ACC112 (cell line): ENCODE data around the gene NLRP4.
"Not testable (repeated sequence)": the region's sequence is repeated elsewhere in the genome, so short reads cannot be mapped to it uniquely, and the experiment has no call there.

Experiments used
- H2AFZ ChIP-seq: fragments of 200-600 bp; sonication (generic); one replicate; pipeline ENCODE4 v1.6.0; 2017; ENCODE audit warnings: antibody characterized with exemption, low read length; ENCODE audit not compliant: unreplicated experiment
- H3K27ac ChIP-seq: fragments of 200-600 bp; sonication (generic); 2 replicates; pipeline ENCODE4 v1.5.1; 2014; ENCODE audit warnings: low read depth, mild to moderate bottlenecking, antibody characterized with exemption, low read length, moderate library complexity
- H3K27me3 ChIP-seq: fragments of 200-600 bp; sonication (generic); 2 replicates; pipeline ENCODE4 v1.6.1; 2014; ENCODE audit warnings: mild to moderate bottlenecking, antibody characterized with exemption, low read length, moderate library complexity, mixed read lengths; ENCODE audit not compliant: insufficient read depth
- H3K36me3 ChIP-seq: fragments of 200-600 bp; sonication (generic); 2 replicates; pipeline ENCODE4 v1.6.1; 2016; ENCODE audit warnings: mild to moderate bottlenecking, antibody characterized with exemption, low read length, moderate library complexity, mixed read lengths; ENCODE audit not compliant: insufficient read depth
- H3K4me1 ChIP-seq: fragments of 200-600 bp; sonication (generic); one replicate; pipeline ENCODE4 v1.6.1; 2016; ENCODE audit warnings: low read length, mixed read lengths; ENCODE audit not compliant: insufficient read depth, unreplicated experiment, control insufficient read depth
- H3K4me3 ChIP-seq: fragments of 200-600 bp; sonication (generic); 2 replicates; pipeline ENCODE4 v1.5.1; 2014; ENCODE audit warnings: mild to moderate bottlenecking, low read depth, low read length
- H3K79me2 ChIP-seq: fragments of 200-600 bp; sonication (generic); one replicate; pipeline ENCODE4 v1.6.0; 2016; ENCODE audit warnings: low read length; ENCODE audit not compliant: control insufficient read depth, unreplicated experiment, insufficient read depth

Gene NLRP4

GRCh38 chr19:55929258-55929657 lies 92.9 kb downstream of the NLRP4 start:
- H3K79me2 ChIP-seq, H3K27me3 ChIP-seq, H3K36me3 ChIP-seq, H2AFZ ChIP-seq, H3K27ac ChIP-seq, H3K4me3 ChIP-seq, H3K4me1 ChIP-seq: not testable (repeated sequence)

DNA sequence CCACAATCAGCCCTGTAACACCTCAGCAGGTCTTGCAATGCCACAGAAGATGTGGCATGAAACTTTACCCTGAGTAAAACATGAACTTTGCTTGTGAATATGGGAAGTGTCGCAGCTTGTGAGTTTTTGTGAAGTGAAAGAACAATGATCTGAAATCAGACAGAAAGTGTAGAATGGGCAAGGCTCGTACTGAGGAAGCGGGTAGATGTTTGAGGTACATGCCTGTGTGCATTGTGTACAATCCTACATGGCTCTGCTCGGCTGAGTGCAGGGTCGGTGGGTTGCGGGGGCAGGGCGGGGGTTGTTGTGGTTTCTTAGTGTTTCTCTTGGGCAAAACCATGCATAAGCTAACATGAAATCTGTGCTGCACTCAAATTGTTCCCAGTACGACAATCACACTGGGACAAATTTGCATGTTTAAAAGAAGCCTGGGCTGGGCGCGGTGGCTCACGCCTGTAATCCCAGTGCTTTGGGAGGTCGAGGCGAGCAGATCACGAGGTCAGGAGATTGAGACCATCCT lies 94.7 kb downstream of the NLRP4 start:
- no peaks in the 10 kb centered on the region for H3K79me2 ChIP-seq
- no peaks in the 10 kb centered on the region for H3K27me3 ChIP-seq
- no peak overlapping the region for H3K27ac ChIP-seq
- no peak overlapping the region for H3K4me3 ChIP-seq
- H2AFZ ChIP-seq, result no peak overlapping the region
- no peaks in the 10 kb centered on the region for H3K4me1 ChIP-seq
- H3K36me3 ChIP-seq, result no peaks in the 10 kb centered on the region
